NCI-H2196 (cell line): Measurements from ENCODE around the gene TFB2M.
"Not testable (repeated sequence)": the region's sequence is repeated elsewhere in the genome, so short reads cannot be mapped to it uniquely, and the experiment has no call there.

Source experiments
- DNase-seq: peaks from one replicate; lab custom pipeline; 2025; ENCODE audit not compliant: unreplicated experiment; lab: John Stamatoyannopoulos, UW

The TFB2M gene

GRCh38 chr1:246566128-246566812 lies at the start of gene TFB2M, which contains the start of gene CNST:
TFB2M (minus strand) TSS chr1:246566261; CDS start chr1:246566138, 123 bp downstream.
CNST (plus strand) TSS chr1:246566456; CDS start chr1:246591563, 25,107 bp downstream.
- peak; percentile 87 for DNase-seq

GRCh38 chr1:246613096-246613758 lies 47.2 kb upstream of the TFB2M start:
- no peak for DNase-seq

- DNase-seq = no peak
Observed at GRCh38 chr1:246609632-246610031, 43.6 kb upstream of the TFB2M start.

- peak; percentile 74 for DNase-seq
Observed at GRCh38 chr1:246608616-246609376, 42.7 kb upstream of the TFB2M start.

GRCh38 chr1:246607462-246607861 lies 41.4 kb upstream of the TFB2M start:
- DNase-seq = no peak

- not testable (repeated sequence) for DNase-seq
Observed at GRCh38 chr1:246605231-246605630, 39.2 kb upstream of the TFB2M start.

- no peak for DNase-seq
Observed at GRCh38 chr1:246602194-246602593, 36.1 kb upstream of the TFB2M start.

GRCh38 chr1:246600579-246600978 lies 34.5 kb upstream of the TFB2M start:
- no peak for DNase-seq

GRCh38 chr1:246599315-246599714 lies 33.3 kb upstream of the TFB2M start:
- DNase-seq = no peak

GRCh38 chr1:246597971-246598370 lies 31.9 kb upstream of the TFB2M start:
- no peak for DNase-seq

- peak; percentile 32 for DNase-seq
Observed at GRCh38 chr1:246597340-246597739, 31.3 kb upstream of the TFB2M start.

GRCh38 chr1:246595146-246595545 lies 29.1 kb upstream of the TFB2M start:
- DNase-seq = no peak

- no peak for DNase-seq
Observed at GRCh38 chr1:246592695-246593094, 26.6 kb upstream of the TFB2M start.

GRCh38 chr1:246591958-246592357 lies 25.9 kb upstream of the TFB2M start:
- no peak for DNase-seq

GRCh38 chr1:246591504-246591903 lies 25.4 kb upstream of the TFB2M start:
- no peak for DNase-seq

GRCh38 chr1:246591047-246591446 lies 25.0 kb upstream of the TFB2M start:
- no peak for DNase-seq

- DNase-seq = not testable (repeated sequence)
Observed at GRCh38 chr1:246589919-246590318, 23.9 kb upstream of the TFB2M start.

- no peak for DNase-seq
Observed at GRCh38 chr1:246588159-246588721, 22.2 kb upstream of the TFB2M start.

- DNase-seq = no peak
Observed at GRCh38 chr1:246587606-246588005, 21.5 kb upstream of the TFB2M start.

GRCh38 chr1:246587032-246587431 lies 21.0 kb upstream of the TFB2M start:
- DNase-seq = no peak

GRCh38 chr1:246583448-246584185 lies 17.6 kb upstream of the TFB2M start:
- DNase-seq = peak; percentile 65
